Thyroid gland (tissue), 4 donors: ENCODE data around the gene RAB1B. TPM values are rescaled to one million over a fixed set of nuclear protein-coding genes. Genes with fewer than 3 reads are reported as not detected.

ENCODE experiments used
- DNase-seq, 2 donors: peaks; one replicate each; pipeline ENCODE4 v3.0.0-alpha.2; 2019
- H3K27ac ChIP-seq, 3 donors: fragments of 200-600 bp; sonication (generic); 1 replicate in 2 of 3; 2 replicates in 1 of 3; pipeline ENCODE4 v1.5.1; 2016 to 2019; ENCODE audit warnings: mild to moderate bottlenecking in 1 of 3, moderate library complexity in 1 of 3
- H3K27me3 ChIP-seq: fragments of 200-600 bp; sonication (generic); one replicate; pipeline ENCODE4 v1.5.1; 2019
- H3K36me3 ChIP-seq, 2 donors: fragments of 200-600 bp; sonication (generic); one replicate each; pipeline ENCODE4 v1.5.1; 2016 to 2019
- H3K4me1 ChIP-seq, 2 donors: fragments of 200-600 bp; sonication (generic); one replicate each; pipeline ENCODE4 v1.5.1; 2017 to 2019
- H3K4me3 ChIP-seq, 3 donors: fragments of 200-600 bp; sonication (generic); replicated peaks in 1 of 3; 1 replicate in 2 of 3; 2 replicates in 1 of 3; pipeline ENCODE4 v1.5.1; 2016; ENCODE audit warnings: mild to moderate bottlenecking in 1 of 3
- H3K9me3 ChIP-seq: fragments of 200-600 bp; sonication (generic); one replicate; pipeline ENCODE4 v1.5.1; 2017
- POLR2A ChIP-seq, 2 donors: fragments of 450-650 bp; IDR thresholded peaks; one replicate each; pipeline ENCODE4 v1.6.1; 2017; ENCODE audit warnings: antibody characterized with exemption in 2 of 2, mild to moderate bottlenecking in 2 of 2, moderate library complexity in 1 of 2
- WGBS, 2 donors: methylation state at CpG; one replicate each; pipeline ENCODE4 v1.1.5; 2017; 5-methylcytosine and 5-hydroxymethylcytosine counted together
- intact Hi-C: fragments of 100-400 bp; cut with DNase I; formaldehyde crosslinking; loops from one replicate; pipeline ENCODE4 v1.15.1; 2023
- total RNA-seq, 4 donors: library from RNA; depleted of rRNA; stranded (reverse); fragments of >200 nt; gene quantifications; one replicate each; pipeline ENCODE4 v1.2.3, GENCODE V29; 2016
- TF ChIP-seq, protein P1 (sequence below), 6 experiments: fragments of 200-600 bp in 3 of 6; fragments of 450-650 bp in 3 of 6; sonication (generic) in 3 of 6; IDR thresholded peaks; one replicate each; pipeline ENCODE4 v1.5.1; 2016 to 2019; ENCODE audit warnings: antibody characterized with exemption in 6 of 6, mild to moderate bottlenecking in 2 of 6, inconsistent platforms in 1 of 6, moderate library complexity in 1 of 6

Gene RAB1B
- 100 to 1,000 TPM; 122 to 166 (median 130) TPM for total RNA-seq

DNA sequence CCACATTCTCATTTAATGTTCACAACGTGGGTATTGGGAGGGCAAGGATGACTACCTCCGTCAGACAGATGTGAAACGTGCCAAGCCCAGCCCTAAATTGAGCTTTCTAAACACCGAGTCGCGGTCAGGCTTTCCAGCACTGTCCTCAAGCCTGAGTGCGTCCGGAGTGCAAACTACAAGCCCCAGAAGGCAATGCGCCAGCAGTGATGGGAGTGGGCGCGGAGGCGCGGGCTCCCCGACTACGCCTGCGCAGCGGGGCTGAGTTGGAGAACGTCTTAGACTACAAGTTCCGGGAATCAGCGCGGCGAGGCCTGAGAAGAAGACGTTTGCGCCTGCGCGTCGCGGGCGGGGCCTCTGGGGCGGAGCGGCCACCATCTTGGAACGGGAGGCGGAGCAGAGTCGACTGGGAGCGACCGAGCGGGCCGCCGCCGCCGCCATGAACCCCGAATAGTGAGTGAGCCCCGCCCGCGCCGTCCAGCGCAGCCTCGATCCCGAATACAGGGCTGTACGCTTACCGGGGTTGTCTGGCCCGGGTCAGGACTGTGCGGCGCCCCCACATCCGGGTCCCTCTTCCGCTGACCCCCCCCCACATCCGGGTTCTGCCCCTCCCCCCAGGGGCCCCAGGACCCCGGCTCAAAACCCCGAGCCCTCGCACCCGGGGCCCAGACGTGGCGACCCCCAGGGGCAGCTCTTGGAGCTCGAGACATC lies at the start of gene RAB1B:
Gene RAB1B (plus strand): TSS at position 396 of the 708 bp plus-strand sequence. CDS start 41 bp downstream, at position 437.
- Histone ChIP-seq H3K4me1 (peaks cover 15 to 24% of the 10 kb centered on the region in 2 donors), H3K36me3 (peaks cover 20 to 24% of the 10 kb centered on the region in 2 donors), H3K9me3 (no peaks in the 10 kb centered on the region)

DNA sequence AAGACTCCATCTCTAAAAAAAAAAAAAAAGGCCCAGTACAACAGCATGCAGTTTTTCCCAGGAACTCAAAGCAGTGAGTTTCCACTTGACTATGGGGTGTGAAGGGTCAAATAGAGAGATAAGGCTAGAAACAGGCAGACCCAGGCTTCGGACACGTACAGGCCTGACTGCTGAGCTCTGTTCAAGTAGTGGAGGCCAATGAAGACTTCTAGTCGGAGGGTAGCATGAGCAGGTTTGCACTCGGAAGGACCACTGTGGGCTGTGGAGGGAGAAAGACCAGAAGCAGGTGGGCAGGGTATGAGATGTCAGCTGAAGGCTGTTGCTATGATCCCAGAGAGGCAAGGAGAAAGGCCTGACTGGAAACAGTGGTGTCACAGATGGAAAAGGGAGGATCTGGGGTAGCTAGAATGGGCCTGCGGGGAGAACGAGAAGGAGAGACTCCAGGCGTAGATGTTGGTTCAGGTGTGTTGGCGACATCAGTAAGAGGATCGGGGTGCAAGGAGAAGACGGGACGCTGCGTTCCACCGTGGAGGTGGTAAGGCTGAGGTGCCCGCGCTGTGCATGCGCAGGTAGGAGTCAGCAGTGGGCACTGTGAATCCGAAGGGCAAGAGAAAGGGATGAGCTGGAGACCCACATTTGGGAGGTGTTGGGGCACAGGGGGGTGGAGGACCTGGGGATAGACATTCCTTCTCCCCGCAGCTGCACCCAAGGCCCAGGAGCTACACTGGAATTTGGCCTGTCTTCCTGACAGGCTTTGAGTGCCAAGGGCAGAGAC lies 49.4 kb upstream of the RAB1B start:
- H3K4me3 ChIP-seq: no peak overlapping the region
- H3K27me3 ChIP-seq: no peaks in the 10 kb centered on the region
- WGBS, 2 donors: 95 to 96% methylated on average over 17 to 18 of the region's 18 CpGs
- H3K9me3 ChIP-seq: no peaks in the 10 kb centered on the region
- DNase-seq: no peak
- H3K36me3 ChIP-seq: peaks cover 22 to 47% of the 10 kb centered on the region in 2 donors
- no peaks in the 10 kb centered on the region for H3K4me1 ChIP-seq
- intact Hi-C loops: loop anchor here (10.0 kb wide), 1 partner anchor 144 kb away; the partner anchor contains the start of gene PACS1
- no peak overlapping the region for H3K27ac ChIP-seq
- no peak for TF ChIP-seq POLR2A (IDR thresholded peaks at IDR 0.05)

More for the DNA sequence above, at the start of gene RAB1B:
- peak within 1 kb of the TSS; percentile 50 to 84 (median 63) for H3K4me3 ChIP-seq
- 0% methylated on average over 9 to 27 of the region's 64 CpGs for WGBS, 2 donors
- no peaks in the 10 kb centered on the region for H3K27me3 ChIP-seq
- TF ChIP-seq, protein P1, sequence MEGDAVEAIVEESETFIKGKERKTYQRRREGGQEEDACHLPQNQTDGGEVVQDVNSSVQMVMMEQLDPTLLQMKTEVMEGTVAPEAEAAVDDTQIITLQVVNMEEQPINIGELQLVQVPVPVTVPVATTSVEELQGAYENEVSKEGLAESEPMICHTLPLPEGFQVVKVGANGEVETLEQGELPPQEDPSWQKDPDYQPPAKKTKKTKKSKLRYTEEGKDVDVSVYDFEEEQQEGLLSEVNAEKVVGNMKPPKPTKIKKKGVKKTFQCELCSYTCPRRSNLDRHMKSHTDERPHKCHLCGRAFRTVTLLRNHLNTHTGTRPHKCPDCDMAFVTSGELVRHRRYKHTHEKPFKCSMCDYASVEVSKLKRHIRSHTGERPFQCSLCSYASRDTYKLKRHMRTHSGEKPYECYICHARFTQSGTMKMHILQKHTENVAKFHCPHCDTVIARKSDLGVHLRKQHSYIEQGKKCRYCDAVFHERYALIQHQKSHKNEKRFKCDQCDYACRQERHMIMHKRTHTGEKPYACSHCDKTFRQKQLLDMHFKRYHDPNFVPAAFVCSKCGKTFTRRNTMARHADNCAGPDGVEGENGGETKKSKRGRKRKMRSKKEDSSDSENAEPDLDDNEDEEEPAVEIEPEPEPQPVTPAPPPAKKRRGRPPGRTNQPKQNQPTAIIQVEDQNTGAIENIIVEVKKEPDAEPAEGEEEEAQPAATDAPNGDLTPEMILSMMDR (IDR thresholded peaks at IDR 0.05): no peak
- peak in 1 of 2 donors; percentile 78 for TF ChIP-seq POLR2A (IDR thresholded peaks at IDR 0.05)
- peak; percentile 100 for DNase-seq
- peak within 1 kb of the TSS; percentile 94 to 97 (median 96) for H3K27ac ChIP-seq
- intact Hi-C loops: no loop called here

DNA sequence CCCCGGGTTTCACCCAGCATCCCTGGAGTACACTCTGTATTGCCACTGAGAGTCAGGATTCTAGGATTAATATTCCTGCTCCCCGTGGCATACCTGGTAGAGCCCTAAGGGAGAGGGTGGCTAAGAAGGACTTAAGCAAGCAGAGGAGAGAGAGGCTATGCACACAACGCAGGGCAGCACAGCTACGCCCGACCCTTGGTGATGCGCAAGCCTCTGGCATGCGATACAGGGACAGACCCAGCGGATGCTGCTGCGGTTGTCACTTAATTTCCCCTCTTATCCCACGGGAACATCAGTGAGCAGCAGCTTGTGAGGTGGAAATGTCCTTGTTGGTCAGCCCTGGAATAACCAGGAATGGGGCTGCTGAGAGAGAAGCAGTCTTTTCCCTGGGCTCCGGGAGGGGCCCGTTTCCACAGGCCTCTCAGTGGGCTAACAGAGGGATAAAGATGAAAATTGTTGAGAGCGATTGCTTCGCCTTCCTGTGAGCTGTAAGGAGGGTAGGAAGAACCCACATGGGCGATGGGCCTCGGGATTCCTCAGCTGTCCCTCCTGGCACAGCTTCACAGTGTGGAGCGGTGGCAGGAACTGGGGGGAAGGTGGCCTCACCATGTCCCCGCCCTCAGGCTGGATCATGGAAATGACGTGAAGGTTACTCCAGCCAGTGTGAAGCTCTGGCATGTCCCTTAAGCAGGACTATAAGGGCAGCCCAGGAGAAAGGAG lies 48.4 kb upstream of the RAB1B start:
- Histone ChIP-seq H3K27me3 (no peaks in the 10 kb centered on the region), H3K4me3 (no peak overlapping the region), H3K4me1 (no peaks in the 10 kb centered on the region), H3K27ac (no peak overlapping the region), H3K9me3 (no peaks in the 10 kb centered on the region), H3K36me3 (peaks cover 22 to 46% of the 10 kb centered on the region in 2 donors)
- WGBS, 2 donors: 91 to 93% methylated on average over 18 to 19 of the region's 19 CpGs
- TF ChIP-seq POLR2A (IDR thresholded peaks at IDR 0.05): no peak
- TF ChIP-seq, protein P1 (IDR thresholded peaks at IDR 0.05): no peak
- DNase-seq: no peak
- intact Hi-C loops: loop anchor here (10.0 kb wide), 1 partner anchor 145 kb away; the partner anchor contains the start of gene PACS1

DNA sequence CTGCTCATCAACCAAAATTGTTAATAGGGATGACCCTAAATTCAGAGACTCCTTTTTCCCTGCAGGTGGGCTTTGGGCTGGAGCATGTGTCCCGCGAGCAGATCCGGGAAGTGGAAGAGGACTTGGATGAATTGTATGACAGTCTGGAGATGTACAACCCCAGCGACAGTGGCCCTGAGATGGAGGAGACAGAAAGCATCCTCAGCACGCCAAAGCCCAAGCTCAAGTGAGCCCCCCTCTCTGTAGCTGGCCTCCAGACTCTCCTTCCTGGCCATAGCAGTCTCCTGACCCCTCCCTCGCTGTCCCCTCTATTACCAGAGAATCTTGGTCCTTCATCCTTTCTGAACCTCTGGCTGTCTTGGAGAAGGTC lies 47.9 kb upstream of the RAB1B start:
- H3K4me1 ChIP-seq: no peaks in the 10 kb centered on the region
- no peak for TF ChIP-seq POLR2A (IDR thresholded peaks at IDR 0.05)
- TF ChIP-seq, protein P1 (IDR thresholded peaks at IDR 0.05): no peak
- intact Hi-C loops: no loop called here
- H3K4me3 ChIP-seq: no peak overlapping the region
- WGBS, 2 donors: 94 to 95% methylated on average over 6 of the region's 6 CpGs
- peaks cover 22 to 45% of the 10 kb centered on the region in 2 donors for H3K36me3 ChIP-seq
- H3K9me3 ChIP-seq: no peaks in the 10 kb centered on the region
- no peaks in the 10 kb centered on the region for H3K27me3 ChIP-seq
- no peak for DNase-seq
- no peak overlapping the region for H3K27ac ChIP-seq

DNA sequence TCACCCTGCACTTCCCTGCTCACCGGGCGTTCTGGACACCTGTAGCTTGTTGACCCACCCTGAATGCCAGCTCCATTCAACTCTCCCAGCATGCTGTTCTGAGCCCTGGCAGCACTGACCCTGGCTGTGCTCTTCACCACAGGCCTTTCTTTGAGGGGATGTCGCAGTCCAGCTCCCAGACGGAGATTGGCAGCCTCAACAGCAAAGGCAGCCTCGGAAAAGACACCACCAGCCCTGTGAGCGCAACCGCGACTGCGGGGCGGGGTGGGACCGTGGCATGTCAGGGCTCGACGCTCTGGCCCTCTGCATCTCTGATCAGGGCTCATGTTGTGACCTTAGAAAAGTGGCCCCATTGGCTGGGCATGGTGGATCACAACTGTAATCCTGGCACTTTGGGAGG lies 47.4 kb upstream of the RAB1B start:
- no peak for DNase-seq
- Histone ChIP-seq H3K4me1 (no peaks in the 10 kb centered on the region), H3K27ac (no peak overlapping the region), H3K36me3 (peaks cover 21 to 45% of the 10 kb centered on the region in 2 donors), H3K27me3 (no peaks in the 10 kb centered on the region), H3K9me3 (no peaks in the 10 kb centered on the region), H3K4me3 (no peak overlapping the region)
- no peak for TF ChIP-seq POLR2A (IDR thresholded peaks at IDR 0.05)
- TF ChIP-seq, protein P1 (IDR thresholded peaks at IDR 0.05): no peak
- 85 to 96% methylated on average over 12 to 13 of the region's 13 CpGs for WGBS, 2 donors
- intact Hi-C loops: no loop called here
